Endothelial cell (in vitro differentiated cells): ENCODE data around the gene CCDC86. TPM values are rescaled to one million over a fixed set of nuclear protein-coding genes. Genes with fewer than 3 reads are reported as not detected.

Experiments used
- DNase-seq: peaks from one replicate; pipeline ENCODE4 v3.0.0; 2021; ENCODE audit warnings: low spot score
- H3K27ac Mint-ChIP-seq: one replicate; pipeline ENCODE4 v1.8.0; 2021; ENCODE audit warnings: mixed read lengths, inconsistent platforms; ENCODE audit not compliant: unreplicated experiment
- H3K27me3 Mint-ChIP-seq: one replicate; pipeline ENCODE4 v1.8.0; 2021; ENCODE audit warnings: mild to moderate bottlenecking, moderate library complexity, mixed read lengths, inconsistent platforms; ENCODE audit not compliant: unreplicated experiment
- H3K36me3 Mint-ChIP-seq: one replicate; pipeline ENCODE4 v1.8.0; 2021; ENCODE audit warnings: mild to moderate bottlenecking, low read depth, mixed read lengths, inconsistent platforms; ENCODE audit not compliant: unreplicated experiment
- H3K4me1 Mint-ChIP-seq: one replicate; pipeline ENCODE4 v1.8.0; 2021; ENCODE audit warnings: mild to moderate bottlenecking, mixed read lengths, inconsistent platforms; ENCODE audit not compliant: unreplicated experiment
- H3K4me3 Mint-ChIP-seq: one replicate; pipeline ENCODE4 v1.8.0; 2021; ENCODE audit warnings: mild to moderate bottlenecking, mixed read lengths, inconsistent platforms; ENCODE audit not compliant: unreplicated experiment
- H3K9me3 Mint-ChIP-seq: one replicate; pipeline ENCODE4 v1.8.0; 2021; ENCODE audit warnings: mixed read lengths, inconsistent platforms; ENCODE audit not compliant: unreplicated experiment
- total RNA-seq: library from RNA; stranded (reverse); fragmentation: NEBNext Ultra II Directional; extraction: Animal tissue kit (Norgen Biotek cat#: 25700); gene quantifications from one replicate; pipeline ENCODE4 v1.2.1, GENCODE V29; 2021; ENCODE audit not compliant: unreplicated experiment
- TF ChIP-seq, protein P1 (sequence below): fragments of 200-600 bp; sonication (generic); IDR thresholded peaks from one replicate; pipeline ENCODE4 v1.5.0; 2021; ENCODE audit warnings: antibody characterized with exemption; ENCODE audit not compliant: unreplicated experiment

CCDC86 gene
- total RNA-seq, 1 donor from 2014 or later, result 15.5 TPM

DNA sequence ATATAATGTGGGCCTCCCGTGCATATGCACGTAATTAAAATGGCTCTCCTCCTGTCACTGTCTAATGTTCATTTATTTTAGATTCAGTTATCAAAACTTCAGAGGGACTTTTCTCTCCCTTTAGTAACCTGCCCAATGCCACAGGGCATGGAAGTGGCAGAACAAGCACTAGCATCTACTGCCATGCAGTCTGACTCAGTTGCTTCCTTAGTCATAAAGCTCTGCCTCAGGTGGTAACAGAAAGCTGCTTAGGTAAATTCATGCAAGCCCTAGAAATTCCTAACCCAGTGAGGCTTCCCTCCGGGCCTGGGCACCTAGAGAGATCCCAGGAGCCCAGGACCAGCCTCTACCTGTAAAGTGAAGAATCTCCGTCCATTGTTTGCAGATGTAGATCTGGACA lies 55.6 kb downstream of the CCDC86 start:
- Mint-ChIP-seq H3K9me3 (no peaks in the 10 kb centered on the region), H3K36me3 (peaks cover 51% of the 10 kb centered on the region), H3K27ac (no peak overlapping the region), H3K4me3 (peak overlapping the region; percentile 8), H3K27me3 (no peaks in the 10 kb centered on the region), H3K4me1 (no peaks in the 10 kb centered on the region)
- TF ChIP-seq, protein P1, sequence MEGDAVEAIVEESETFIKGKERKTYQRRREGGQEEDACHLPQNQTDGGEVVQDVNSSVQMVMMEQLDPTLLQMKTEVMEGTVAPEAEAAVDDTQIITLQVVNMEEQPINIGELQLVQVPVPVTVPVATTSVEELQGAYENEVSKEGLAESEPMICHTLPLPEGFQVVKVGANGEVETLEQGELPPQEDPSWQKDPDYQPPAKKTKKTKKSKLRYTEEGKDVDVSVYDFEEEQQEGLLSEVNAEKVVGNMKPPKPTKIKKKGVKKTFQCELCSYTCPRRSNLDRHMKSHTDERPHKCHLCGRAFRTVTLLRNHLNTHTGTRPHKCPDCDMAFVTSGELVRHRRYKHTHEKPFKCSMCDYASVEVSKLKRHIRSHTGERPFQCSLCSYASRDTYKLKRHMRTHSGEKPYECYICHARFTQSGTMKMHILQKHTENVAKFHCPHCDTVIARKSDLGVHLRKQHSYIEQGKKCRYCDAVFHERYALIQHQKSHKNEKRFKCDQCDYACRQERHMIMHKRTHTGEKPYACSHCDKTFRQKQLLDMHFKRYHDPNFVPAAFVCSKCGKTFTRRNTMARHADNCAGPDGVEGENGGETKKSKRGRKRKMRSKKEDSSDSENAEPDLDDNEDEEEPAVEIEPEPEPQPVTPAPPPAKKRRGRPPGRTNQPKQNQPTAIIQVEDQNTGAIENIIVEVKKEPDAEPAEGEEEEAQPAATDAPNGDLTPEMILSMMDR, result no peak
- DNase-seq, result no peak

DNA sequence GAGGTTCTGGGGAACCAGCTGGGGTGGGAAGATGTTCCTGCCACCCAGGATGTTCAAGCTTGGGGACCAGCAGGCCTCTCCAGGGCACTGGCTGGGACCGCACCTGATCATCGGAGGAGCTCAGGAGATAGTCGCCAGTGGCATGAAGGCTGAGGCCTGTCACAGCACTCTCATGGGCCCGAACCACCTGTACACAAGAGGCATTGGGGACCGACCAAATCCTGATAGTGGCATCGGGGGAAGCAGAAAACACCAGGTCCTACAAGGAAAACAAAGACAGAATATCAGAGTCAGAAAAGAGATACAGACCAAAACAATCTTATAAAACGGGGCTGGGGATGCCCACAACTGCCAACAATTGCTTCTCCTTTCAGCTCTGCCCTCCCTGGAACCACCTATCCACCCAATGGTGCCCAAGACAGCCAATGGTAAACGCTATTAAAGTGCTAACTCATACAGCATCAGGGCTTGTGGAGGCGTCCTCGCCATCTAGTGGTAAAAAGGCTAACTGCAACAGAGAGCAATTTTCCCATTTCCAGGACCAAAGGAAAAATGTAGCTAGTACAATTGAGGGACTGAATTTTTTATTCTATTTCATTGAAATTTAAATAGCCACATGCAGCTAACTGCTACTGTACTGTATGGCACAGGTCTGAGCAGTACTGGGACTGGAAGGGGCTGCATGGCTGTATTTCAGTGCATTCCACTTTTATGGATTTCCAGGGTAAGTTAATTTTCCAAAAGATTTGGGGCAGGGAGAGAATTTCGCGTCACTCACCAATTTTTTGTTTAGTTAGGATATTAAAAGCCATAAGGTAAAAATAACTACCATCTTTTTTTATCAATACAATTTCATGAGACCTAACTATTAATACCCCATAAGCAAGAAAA lies 57.4 kb downstream of the CCDC86 start:
- Mint-ChIP-seq H3K9me3 (no peaks in the 10 kb centered on the region), H3K4me1 (peaks cover 4% of the 10 kb centered on the region), H3K36me3 (peaks cover 52% of the 10 kb centered on the region), H3K4me3 (no peak overlapping the region), H3K27ac (no peak overlapping the region), H3K27me3 (no peaks in the 10 kb centered on the region)
- DNase-seq, result peak; percentile 62
- TF ChIP-seq, protein P1, result peak; percentile 88

DNA sequence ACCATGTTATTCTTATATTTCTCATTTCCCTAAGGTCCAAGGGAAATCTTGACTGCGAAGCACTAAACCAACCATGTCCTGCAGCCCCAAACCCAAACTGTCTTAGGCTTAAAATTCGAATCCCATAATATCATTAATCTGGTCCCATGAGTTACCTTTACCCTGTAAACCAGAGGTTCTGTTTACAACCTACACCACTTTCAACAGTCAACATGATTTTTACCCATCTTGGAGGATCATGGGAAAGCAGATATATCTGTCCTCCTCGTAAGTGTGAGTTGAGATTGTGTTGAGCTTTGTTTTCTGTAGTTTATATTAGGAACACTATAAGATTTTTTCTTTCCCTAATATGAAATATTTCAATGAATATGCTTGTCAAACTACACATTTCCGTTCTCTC lies 58.1 kb downstream of the CCDC86 start:
- peak overlapping the region; percentile 68 for H3K27ac Mint-ChIP-seq

More for the DNA sequence above, 58.1 kb downstream of the CCDC86 start:
- Mint-ChIP-seq H3K4me1 (peaks cover 9% of the 10 kb centered on the region), H3K4me3 (no peak overlapping the region), H3K9me3 (no peaks in the 10 kb centered on the region), H3K36me3 (peaks cover 48% of the 10 kb centered on the region), H3K27me3 (no peaks in the 10 kb centered on the region)
- DNase-seq, result no peak
- TF ChIP-seq, protein P1, result no peak

Other genes with a start within 250 kb of the CCDC86 start
- gene MS4A8, start 142.5 kb upstream of the CCDC86 start, total RNA-seq, result not detected
- not detected for gene MS4A18, start 117.4 kb upstream of the CCDC86 start, total RNA-seq
- gene MS4A15, start 85.2 kb upstream of the CCDC86 start, total RNA-seq, result not detected
- not detected for gene MS4A10, start 56.8 kb upstream of the CCDC86 start, total RNA-seq
- not detected for gene PTGDR2, start 13.8 kb downstream of the CCDC86 start, total RNA-seq
- gene ZP1, start 25.4 kb downstream of the CCDC86 start, total RNA-seq, result not detected
- gene PRPF19, start 64.5 kb downstream of the CCDC86 start, total RNA-seq, result 163 TPM
- gene TMEM109, start 72.0 kb downstream of the CCDC86 start, total RNA-seq, result 95.1 TPM
- gene TMEM132A, start 82.3 kb downstream of the CCDC86 start, total RNA-seq, result 164 TPM
- 0.62 TPM for gene SLC15A3, start 110.1 kb downstream of the CCDC86 start, total RNA-seq
- 0.33 TPM for gene CD6, start 129.6 kb downstream of the CCDC86 start, total RNA-seq